ENCODE data around the gene GSC2. TPM values are rescaled to one million over a fixed set of nuclear protein-coding genes. Genes with fewer than 3 reads are reported as not detected.

The GSC2 gene
- total and polyA plus RNA-seq, 9 of the 15 experiments (the other 6 are each of a cell fraction or from before 2014, with no cell fraction given), result not detected

DNA sequence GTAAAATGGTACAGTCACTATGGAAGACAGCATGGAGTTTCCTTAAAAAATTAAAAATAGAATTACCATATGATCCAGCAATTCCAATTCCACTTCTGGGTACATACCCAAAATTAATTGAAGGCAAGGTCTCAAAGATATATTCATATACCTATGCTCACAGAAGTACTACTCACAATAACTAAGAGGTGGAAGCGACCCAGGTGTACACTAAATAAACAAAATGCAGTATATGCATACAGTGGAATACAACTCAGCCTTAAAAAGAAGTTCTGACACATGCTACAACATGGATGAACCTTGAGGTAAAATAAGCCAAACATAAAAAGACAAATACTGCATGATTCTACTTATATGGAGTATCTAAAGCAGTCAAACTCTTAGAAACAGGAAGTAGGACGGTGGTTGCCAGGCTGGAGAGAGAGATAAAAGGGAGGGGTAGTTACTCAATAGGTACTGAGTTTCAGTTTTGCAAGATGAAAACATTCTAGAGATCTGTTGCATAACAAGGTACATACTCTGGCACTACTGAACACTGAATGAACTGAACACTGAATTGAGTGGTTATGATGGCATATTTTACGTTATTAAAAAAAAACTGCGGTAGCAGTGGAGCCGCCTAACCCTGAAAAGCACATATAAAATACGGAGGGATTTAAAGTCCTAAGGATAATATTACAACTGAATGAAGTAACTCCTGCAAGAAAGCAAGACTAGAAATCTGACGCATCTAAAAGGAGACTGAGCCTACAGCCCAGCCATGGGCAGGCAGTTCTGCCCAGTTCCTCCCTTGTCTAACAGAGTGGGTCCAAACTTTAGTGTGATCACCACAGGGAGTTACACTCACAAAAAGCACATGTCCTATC lies 40.7 kb downstream of the GSC2 start (continued):
- no peak for TF ChIP-seq SLC30A9 (CRISPR knock-in tag; IDR thresholded peaks at IDR 0.05)
- peak; percentile 76 to 98 for TF ChIP-seq MAZ (CRISPR knock-in tag; conservative IDR thresholded peaks at IDR 0.05 in 1 of 2, IDR thresholded peaks at IDR 0.05 in 1 of 2)
- peak; percentile 99 for TF ChIP-seq ARID1B (IDR thresholded peaks at IDR 0.05)
- TF ChIP-seq DMBX1 (CRISPR knock-in tag; IDR thresholded peaks at IDR 0.05; ENCODE audit: borderline replicate concordance), result peak; percentile 24; the same call in 1 of the 2 replicates
- peak; percentile 16; the same call in 1 of the 2 replicates for TF ChIP-seq THRAP3 (IDR thresholded peaks at IDR 0.05; ENCODE audit: borderline replicate concordance)
- 0 out of 2 replicates have a peak, but pooled peaks have one; percentile 69 for TF ChIP-seq KLF16 (IDR thresholded peaks at IDR 0.05)
- no peak for TF ChIP-seq EHMT2 (IDR thresholded peaks at IDR 0.05)
- TF ChIP-seq ZBED1 (IDR thresholded peaks at IDR 0.05), result no peak
- no peak for TF ChIP-seq ZNF263 (CRISPR knock-in tag; IDR thresholded peaks at IDR 0.05; ENCODE audit: borderline replicate concordance)
- no peak for TF ChIP-seq HDAC6 (IDR thresholded peaks at IDR 0.05; ENCODE audit: low read depth, low read length)
- TF ChIP-seq GTF2A2 (tag; IDR thresholded peaks at IDR 0.05), result 0 out of 2 replicates have a peak, but pooled peaks have one; percentile 1
- peak; percentile 97 for TF ChIP-seq FOXK2 (conservative IDR thresholded peaks at IDR 0.05 in 1 of 2, IDR thresholded peaks at IDR 0.05 in 1 of 2; ENCODE audit: low read depth in 2 of 2)
- TF ChIP-seq, protein P1, sequence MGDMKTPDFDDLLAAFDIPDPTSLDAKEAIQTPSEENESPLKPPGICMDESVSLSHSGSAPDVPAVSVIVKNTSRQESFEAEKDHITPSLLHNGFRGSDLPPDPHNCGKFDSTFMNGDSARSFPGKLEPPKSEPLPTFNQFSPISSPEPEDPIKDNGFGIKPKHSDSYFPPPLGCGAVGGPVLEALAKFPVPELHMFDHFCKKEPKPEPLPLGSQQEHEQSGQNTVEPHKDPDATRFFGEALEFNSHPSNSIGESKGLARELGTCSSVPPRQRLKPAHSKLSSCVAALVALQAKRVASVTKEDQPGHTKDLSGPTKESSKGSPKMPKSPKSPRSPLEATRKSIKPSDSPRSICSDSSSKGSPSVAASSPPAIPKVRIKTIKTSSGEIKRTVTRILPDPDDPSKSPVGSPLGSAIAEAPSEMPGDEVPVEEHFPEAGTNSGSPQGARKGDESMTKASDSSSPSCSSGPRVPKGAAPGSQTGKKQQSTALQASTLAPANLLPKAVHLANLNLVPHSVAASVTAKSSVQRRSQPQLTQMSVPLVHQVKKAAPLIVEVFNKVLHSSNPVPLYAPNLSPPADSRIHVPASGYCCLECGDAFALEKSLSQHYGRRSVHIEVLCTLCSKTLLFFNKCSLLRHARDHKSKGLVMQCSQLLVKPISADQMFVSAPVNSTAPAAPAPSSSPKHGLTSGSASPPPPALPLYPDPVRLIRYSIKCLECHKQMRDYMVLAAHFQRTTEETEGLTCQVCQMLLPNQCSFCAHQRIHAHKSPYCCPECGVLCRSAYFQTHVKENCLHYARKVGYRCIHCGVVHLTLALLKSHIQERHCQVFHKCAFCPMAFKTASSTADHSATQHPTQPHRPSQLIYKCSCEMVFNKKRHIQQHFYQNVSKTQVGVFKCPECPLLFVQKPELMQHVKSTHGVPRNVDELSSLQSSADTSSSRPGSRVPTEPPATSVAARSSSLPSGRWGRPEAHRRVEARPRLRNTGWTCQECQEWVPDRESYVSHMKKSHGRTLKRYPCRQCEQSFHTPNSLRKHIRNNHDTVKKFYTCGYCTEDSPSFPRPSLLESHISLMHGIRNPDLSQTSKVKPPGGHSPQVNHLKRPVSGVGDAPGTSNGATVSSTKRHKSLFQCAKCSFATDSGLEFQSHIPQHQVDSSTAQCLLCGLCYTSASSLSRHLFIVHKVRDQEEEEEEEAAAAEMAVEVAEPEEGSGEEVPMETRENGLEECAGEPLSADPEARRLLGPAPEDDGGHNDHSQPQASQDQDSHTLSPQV (IDR thresholded peaks at IDR 0.05), result peak; percentile 84
- no peak for TF ChIP-seq NRF1 (conservative IDR thresholded peaks at IDR 0.05 in 1 of 2, IDR thresholded peaks at IDR 0.05 in 1 of 2)
- TF ChIP-seq ZNF239 (CRISPR knock-in tag; IDR thresholded peaks at IDR 0.05), result no peak; the same call in 1 of the 2 replicates
- TF ChIP-seq, protein P2, sequence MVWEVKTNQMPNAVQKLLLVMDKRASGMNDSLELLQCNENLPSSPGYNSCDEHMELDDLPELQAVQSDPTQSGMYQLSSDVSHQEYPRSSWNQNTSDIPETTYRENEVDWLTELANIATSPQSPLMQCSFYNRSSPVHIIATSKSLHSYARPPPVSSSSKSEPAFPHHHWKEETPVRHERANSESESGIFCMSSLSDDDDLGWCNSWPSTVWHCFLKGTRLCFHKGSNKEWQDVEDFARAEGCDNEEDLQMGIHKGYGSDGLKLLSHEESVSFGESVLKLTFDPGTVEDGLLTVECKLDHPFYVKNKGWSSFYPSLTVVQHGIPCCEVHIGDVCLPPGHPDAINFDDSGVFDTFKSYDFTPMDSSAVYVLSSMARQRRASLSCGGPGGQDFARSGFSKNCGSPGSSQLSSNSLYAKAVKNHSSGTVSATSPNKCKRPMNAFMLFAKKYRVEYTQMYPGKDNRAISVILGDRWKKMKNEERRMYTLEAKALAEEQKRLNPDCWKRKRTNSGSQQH (CRISPR knock-in tag; IDR thresholded peaks at IDR 0.05), result no peak
- TF ChIP-seq TBP (optimal IDR thresholded peaks at IDR 0.05; ENCODE audit: low read depth, low read length), result no peak
- peak; percentile 99 for TF ChIP-seq SMARCB1 (IDR thresholded peaks at IDR 0.05; ENCODE audit: insufficient read length, low read depth)
- TF ChIP-seq CREB1 (IDR thresholded peaks at IDR 0.05), result peak; percentile 43; the same call in 1 of the 2 replicates
- no peak for TF ChIP-seq CREB1 (CRISPR knock-in tag; IDR thresholded peaks at IDR 0.05)
- peak; percentile 55; the same call in 1 of the 2 replicates for TF ChIP-seq TEAD2 (tag; IDR thresholded peaks at IDR 0.05)
- 0 out of 4 replicates have a peak, but pooled peaks of 1 of the 2 experiments have one; percentile 44 for TF ChIP-seq NONO (IDR thresholded peaks at IDR 0.05; ENCODE audit: low read depth in 2 of 2, low read length in 1 of 2)
- TF ChIP-seq ZNF507 (tag; conservative IDR thresholded peaks at IDR 0.05), result no peak
- TF ChIP-seq POLR2AphosphoS5 (IDR thresholded peaks at IDR 0.05; ENCODE audit: control insufficient read depth, insufficient read depth, low read depth, low read length), result peak; percentile 81

Measured in K562 (cell line).